GM12864 (cell line): ENCODE data around the gene P2RX7.

Experiments
- DNase-seq: peaks from one replicate; pipeline ENCODE4 v3.0.0-alpha.2; 2011; ENCODE audit warnings: low read depth
- H3K4me3 ChIP-seq: 2 replicates; pipeline ENCODE4 v1.5.1; 2011; ENCODE audit warnings: mild to moderate bottlenecking, low read depth, low read length, control low read depth
- TF ChIP-seq, protein P1 (sequence below): IDR thresholded peaks from 2 replicates; pipeline ENCODE4 v1.5.1; 2011; ENCODE audit warnings: low read depth, mild to moderate bottlenecking, moderate library complexity, low read length, control low read depth, inconsistent platforms; ENCODE audit errors: missing control alignments

Gene P2RX7

DNA sequence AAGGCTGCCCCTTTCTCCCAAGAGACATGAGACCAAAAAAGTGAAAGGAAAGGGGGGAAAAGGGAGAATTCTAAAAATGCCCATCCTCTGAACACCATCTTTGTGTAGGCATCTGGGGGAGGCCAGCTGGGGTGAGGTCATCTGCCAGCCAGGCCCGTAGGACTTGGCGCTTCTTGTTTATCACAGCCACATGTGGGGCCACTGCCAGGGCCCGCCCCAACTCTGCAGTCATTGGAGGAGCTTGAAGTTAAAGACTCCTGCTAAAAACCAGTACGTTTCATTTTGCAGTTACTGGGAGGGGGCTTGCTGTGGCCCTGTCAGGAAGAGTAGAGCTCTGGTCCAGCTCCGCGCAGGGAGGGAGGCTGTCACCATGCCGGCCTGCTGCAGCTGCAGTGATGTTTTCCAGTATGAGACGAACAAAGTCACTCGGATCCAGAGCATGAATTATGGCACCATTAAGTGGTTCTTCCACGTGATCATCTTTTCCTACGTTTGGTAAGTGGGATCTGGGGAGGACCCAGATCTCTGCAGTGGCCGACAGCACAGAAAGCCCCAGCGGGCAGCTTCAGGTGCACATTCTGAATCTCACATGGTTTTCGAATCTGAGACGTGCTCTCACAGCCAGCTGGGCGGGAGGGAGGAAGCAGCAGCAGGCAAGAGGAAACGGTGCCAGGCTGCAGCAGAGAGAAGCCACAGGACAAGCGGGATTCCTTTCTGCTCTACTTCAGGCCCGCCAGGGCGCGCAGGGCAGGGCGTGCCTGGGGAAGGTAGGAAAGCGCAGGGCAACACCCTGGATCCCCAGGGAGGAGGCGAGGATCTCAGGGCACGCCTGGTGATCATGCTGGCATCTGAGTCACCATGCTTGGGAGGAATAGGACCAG lies at the start of gene P2RX7:
TSS of gene P2RX7 (plus strand) at position 276 of the 881 bp plus-strand sequence. CDS start at position 371, 95 bp downstream.
- no peak within 1 kb of the TSS for H3K4me3 ChIP-seq
- TF ChIP-seq, protein P1, sequence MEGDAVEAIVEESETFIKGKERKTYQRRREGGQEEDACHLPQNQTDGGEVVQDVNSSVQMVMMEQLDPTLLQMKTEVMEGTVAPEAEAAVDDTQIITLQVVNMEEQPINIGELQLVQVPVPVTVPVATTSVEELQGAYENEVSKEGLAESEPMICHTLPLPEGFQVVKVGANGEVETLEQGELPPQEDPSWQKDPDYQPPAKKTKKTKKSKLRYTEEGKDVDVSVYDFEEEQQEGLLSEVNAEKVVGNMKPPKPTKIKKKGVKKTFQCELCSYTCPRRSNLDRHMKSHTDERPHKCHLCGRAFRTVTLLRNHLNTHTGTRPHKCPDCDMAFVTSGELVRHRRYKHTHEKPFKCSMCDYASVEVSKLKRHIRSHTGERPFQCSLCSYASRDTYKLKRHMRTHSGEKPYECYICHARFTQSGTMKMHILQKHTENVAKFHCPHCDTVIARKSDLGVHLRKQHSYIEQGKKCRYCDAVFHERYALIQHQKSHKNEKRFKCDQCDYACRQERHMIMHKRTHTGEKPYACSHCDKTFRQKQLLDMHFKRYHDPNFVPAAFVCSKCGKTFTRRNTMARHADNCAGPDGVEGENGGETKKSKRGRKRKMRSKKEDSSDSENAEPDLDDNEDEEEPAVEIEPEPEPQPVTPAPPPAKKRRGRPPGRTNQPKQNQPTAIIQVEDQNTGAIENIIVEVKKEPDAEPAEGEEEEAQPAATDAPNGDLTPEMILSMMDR, result no peak
- DNase-seq, result no peak

DNA sequence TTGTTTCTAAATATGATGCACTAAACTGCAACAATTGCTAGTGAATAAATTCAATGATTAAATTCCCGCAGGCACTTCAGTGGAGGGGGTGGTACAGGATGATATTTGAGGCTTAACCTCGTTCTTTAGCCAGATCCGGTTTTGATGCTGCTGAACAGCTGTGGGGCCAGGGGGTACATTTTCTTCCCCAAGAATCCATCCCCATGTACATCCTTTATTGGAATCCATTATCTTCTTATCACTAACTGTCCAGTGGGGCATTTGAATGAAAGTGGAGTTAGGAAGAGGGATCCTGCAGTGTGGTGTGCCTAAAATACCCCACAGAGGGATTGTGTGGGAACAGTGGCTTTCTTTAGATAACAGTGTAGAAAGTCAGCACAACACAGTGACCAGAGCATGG lies 48.4 kb upstream of the P2RX7 start:
- DNase-seq, result no peak
- TF ChIP-seq, protein P1, result no peak
- H3K4me3 ChIP-seq, result no peak overlapping the region

DNA sequence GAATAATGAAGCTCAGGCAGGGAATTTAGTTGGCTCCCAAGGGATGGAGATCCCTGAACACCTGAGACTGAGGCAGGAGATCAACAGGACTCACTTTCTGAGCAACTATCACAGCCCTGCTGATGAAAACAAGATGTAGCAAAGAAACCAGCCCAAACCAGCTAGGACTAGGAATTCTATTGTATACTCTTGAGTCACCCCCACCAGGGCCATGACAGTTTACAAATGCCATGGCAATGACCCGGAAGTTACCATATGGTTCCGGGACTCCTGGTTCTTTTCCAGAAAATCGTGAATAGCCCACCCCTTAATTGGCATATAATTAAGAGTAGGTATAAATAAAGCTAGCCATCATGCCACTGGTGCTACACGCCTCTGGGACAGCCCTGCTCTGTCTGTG lies 47.6 kb upstream of the P2RX7 start:
- H3K4me3 ChIP-seq, result no peak overlapping the region
- no peak for DNase-seq
- TF ChIP-seq, protein P1, result no peak

DNA sequence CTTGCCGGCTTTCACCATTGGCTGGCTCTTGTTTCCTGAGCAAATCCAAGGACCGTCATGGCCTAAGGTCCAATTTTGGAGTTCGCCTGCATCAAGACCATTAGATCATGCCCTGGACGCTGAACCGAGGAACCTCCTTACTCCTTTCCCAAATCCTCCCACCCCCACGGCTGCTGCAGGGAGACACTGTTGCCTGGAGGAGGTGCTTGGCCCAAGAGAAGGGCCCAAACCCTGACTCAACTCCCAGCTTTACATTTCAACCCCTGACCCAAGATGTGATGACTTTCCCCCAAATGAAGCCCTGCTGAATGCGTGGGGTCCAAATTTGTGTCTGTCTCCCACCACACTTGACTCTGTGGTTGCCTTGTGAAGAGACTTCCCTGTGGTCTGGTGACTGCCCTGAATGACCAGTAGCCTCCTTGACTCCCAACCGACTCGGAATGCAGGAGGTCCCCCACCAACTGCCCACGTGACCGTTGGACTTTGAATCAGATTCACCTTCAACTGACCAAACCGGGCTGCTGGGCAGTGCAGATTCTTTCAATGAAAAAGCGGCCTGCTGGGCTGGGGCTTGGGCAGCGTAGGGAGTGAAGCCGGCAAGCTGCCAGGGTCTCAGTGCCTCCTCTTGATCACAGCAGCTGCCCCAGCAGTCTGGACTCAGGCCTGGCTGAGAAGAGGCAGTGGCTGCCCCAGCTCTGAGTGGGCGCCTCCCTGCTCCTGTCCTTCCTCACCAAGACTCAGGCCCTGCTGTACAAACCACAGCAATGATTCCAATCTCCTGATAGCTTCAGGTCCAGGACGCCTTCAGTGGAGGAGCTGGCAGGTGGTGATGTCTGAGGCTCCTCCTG lies 46.9 kb upstream of the P2RX7 start:
- no peak overlapping the region for H3K4me3 ChIP-seq
- DNase-seq, result no peak
- TF ChIP-seq, protein P1, result no peak

DNA sequence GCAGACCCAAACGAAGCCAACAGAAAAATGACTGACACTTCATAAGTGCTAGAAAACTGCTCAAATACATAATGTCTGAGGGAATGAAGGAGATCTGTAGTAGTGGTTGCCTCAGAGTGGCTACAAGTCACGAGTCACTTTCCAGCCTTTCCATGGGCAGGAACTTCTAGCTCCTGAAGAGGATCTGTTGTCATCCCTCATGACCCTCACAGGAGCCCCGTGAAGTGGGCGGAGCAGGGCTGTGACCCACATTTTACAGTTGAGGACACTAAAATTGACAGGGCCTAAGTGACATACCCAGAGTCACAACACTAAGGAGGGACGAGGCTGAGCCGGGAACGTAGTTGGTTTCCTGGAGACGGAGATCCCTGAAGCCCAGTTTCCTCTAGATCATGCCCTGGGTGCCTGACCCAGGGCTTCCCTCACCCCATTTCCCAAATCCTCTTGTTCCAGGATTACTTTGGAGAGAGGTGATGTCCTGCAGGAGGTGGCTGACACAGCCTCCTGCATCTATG lies 45.8 kb upstream of the P2RX7 start:
- no peak for DNase-seq
- TF ChIP-seq, protein P1, result no peak
- H3K4me3 ChIP-seq, result no peak overlapping the region

DNA sequence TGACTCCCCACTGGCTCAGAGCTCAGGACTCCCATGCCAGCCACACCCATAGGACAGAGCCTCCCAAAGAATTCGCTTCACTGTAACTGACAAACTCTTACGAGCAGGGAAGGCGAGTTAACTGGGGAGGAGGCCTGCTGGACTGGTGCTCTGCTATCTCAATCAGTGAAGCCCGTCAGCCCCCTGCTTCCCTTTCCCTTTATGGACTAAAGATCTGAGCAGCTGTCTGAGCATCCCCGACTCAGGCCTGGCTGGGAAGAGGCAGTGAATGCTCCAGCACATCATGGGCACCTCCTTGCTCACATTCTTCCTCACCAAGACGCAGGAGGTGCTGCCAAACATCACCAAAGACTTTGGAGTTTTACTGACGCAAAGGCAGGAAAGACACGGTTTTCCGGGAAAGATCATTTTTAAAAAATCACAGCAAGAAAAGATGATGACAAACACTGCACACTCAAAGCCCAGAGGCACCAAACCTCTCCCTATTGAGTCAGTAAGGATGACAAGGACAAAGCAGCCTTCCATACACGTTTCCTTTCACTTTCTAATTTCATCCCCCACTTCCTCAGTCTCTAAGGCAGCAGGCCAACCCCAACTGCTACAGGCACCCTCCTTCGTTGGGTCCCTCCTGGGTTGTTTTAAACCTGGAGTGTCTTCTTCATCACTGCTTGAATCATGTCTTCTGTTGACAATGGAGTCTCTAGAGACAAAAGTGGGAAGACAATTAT lies 45.0 kb upstream of the P2RX7 start:
- TF ChIP-seq, protein P1, result no peak
- H3K4me3 ChIP-seq, result no peak overlapping the region
- no peak for DNase-seq
